ENCODE results near the gene BAIAP2. TPM values are rescaled to one million over a fixed set of nuclear protein-coding genes. Genes with fewer than 3 reads are reported as not detected.

Gene BAIAP2
- total RNA-seq, 6 donors from 2014 or later: 90.7 to 231 (median 123) TPM

- 78 to 85% methylated on average over 11 of the region's 11 CpGs for WGBS, 2 donors
- peaks cover 0 to 16% (median 10%) of the 10 kb centered on the region in 4 donors for H3K27me3 ChIP-seq
- ATAC-seq (ENCODE audit: low FRiP score in 2 of 2): no peak
These were observed 26.8 kb upstream of the BAIAP2 start for GRCh38 chr17:81008140-81008539.

DNA sequence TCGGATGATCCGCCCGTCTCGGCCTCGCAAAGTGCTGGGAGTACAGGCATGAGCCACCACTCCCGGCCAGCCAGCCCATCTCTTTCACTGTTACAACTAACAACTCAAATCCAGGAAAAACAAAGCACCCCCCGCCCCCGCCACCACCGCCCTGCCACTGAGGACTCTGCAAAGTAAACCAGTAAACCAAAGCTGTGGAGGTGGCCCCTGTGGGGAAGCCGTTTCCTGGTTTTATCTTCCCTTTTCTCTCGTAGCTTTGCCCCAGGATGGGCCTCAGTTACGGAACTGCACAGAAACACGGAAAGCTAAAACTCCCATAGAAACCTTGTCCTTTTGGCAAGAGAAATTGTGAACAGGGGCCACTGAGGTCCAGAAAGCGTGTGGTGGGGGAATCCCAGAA lies 25.8 kb upstream of the BAIAP2 start:
- Histone ChIP-seq H3K4me1 (peaks cover 4 to 7% (median 7%) of the 10 kb centered on the region in 4 donors), H3K27me3 (peaks cover 0 to 10% (median 4%) of the 10 kb centered on the region in 4 donors), H3K9me3 (peaks cover 0 to 7% (median 0%) of the 10 kb centered on the region in 4 donors), H3K27ac (no peak overlapping the region), H3K4me3 (no peak overlapping the region), H3K36me3 (no peaks in the 10 kb centered on the region)
- DNase-seq: no peak
- peak in 1 of 2 donors; percentile 26 for ATAC-seq (ENCODE audit: low FRiP score in 2 of 2)
- WGBS, 2 donors: 77 to 86% methylated on average over 13 to 14 of the region's 14 CpGs
- TF ChIP-seq POLR2AphosphoS5 (IDR thresholded peaks at IDR 0.05) (no peak), POLR2A (IDR thresholded peaks at IDR 0.05) (no peak), EP300 (IDR thresholded peaks at IDR 0.05) (no peak)
- TF ChIP-seq, protein P1, sequence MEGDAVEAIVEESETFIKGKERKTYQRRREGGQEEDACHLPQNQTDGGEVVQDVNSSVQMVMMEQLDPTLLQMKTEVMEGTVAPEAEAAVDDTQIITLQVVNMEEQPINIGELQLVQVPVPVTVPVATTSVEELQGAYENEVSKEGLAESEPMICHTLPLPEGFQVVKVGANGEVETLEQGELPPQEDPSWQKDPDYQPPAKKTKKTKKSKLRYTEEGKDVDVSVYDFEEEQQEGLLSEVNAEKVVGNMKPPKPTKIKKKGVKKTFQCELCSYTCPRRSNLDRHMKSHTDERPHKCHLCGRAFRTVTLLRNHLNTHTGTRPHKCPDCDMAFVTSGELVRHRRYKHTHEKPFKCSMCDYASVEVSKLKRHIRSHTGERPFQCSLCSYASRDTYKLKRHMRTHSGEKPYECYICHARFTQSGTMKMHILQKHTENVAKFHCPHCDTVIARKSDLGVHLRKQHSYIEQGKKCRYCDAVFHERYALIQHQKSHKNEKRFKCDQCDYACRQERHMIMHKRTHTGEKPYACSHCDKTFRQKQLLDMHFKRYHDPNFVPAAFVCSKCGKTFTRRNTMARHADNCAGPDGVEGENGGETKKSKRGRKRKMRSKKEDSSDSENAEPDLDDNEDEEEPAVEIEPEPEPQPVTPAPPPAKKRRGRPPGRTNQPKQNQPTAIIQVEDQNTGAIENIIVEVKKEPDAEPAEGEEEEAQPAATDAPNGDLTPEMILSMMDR (IDR thresholded peaks at IDR 0.05): no peak

More at GRCh38 chr17:81008140-81008539, 26.8 kb upstream of the BAIAP2 start:
- H3K36me3 ChIP-seq: no peaks in the 10 kb centered on the region
- H3K27ac ChIP-seq: no peak overlapping the region
- peaks cover 0 to 7% (median 0%) of the 10 kb centered on the region in 4 donors for H3K9me3 ChIP-seq
- peaks cover 12 to 17% (median 13%) of the 10 kb centered on the region in 4 donors for H3K4me1 ChIP-seq
- DNase-seq: no peak
- no peak overlapping the region for H3K4me3 ChIP-seq
- TF ChIP-seq POLR2A (IDR thresholded peaks at IDR 0.05) (no peak), EP300 (IDR thresholded peaks at IDR 0.05) (no peak), POLR2AphosphoS5 (IDR thresholded peaks at IDR 0.05) (no peak)
- TF ChIP-seq, protein P1 (IDR thresholded peaks at IDR 0.05): no peak

DNA sequence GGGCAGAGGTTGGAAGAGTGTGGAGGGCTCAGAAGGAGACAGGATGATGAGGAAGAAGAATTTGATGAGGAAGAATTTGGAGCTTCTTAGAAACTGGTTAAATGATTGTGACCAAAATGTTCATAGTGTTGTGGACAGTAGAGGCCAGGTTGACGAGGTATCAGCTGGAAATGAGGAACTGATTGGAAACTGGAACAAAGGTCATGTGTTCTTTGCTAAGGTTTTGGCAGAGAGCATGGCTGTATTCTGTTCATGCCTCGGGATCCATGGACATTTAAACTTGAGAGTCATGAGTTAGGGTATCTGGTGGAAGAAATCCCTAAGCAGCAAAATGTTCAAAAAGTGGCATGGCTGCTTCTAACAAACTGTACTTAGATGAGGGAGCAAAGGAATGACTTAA lies 24.0 kb upstream of the BAIAP2 start:
- H3K9me3 ChIP-seq: peaks cover 0 to 7% (median 0%) of the 10 kb centered on the region in 4 donors
- 83 to 94% methylated on average over 2 of the region's 2 CpGs for WGBS, 2 donors
- ATAC-seq (ENCODE audit: low FRiP score in 2 of 2): no peak
- H3K27me3 ChIP-seq: no peaks in the 10 kb centered on the region
- H3K4me1 ChIP-seq: no peaks in the 10 kb centered on the region
- no peak for DNase-seq
- H3K27ac ChIP-seq: no peak overlapping the region
- no peaks in the 10 kb centered on the region for H3K36me3 ChIP-seq
- TF ChIP-seq, protein P1 (IDR thresholded peaks at IDR 0.05): no peak
- TF ChIP-seq POLR2AphosphoS5 (IDR thresholded peaks at IDR 0.05) (no peak), EP300 (IDR thresholded peaks at IDR 0.05) (no peak), POLR2A (IDR thresholded peaks at IDR 0.05) (no peak)
- H3K4me3 ChIP-seq: no peak overlapping the region

DNA sequence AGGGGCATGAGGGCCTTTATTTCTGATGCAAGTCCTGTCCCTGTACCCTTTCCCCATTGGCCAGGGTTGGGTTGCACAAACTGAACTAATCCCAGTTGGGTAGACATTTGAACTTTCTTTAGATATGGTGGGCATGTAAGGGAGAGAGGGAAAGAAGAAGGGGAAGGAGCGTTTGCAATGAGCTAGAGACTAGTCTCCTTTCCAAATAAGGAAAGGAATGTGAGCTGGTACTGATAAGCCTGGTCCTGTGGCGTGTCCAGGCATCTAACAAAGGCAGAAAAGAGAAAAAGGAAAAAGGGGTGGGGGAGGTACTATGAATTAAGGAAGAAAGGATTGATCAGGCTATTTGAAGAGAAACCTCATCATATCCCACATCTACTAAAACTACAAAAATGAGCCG lies 23.0 kb upstream of the BAIAP2 start:
- WGBS, 2 donors: 70 to 85% methylated on average over 3 of the region's 3 CpGs
- ATAC-seq (ENCODE audit: low FRiP score in 2 of 2): no peak
- Histone ChIP-seq H3K4me1 (no peaks in the 10 kb centered on the region), H3K9me3 (peaks cover 0 to 7% (median 0%) of the 10 kb centered on the region in 4 donors), H3K4me3 (no peak overlapping the region), H3K27ac (no peak overlapping the region), H3K36me3 (no peaks in the 10 kb centered on the region), H3K27me3 (no peaks in the 10 kb centered on the region)
- DNase-seq: no peak
- TF ChIP-seq, protein P1 (IDR thresholded peaks at IDR 0.05): no peak
- TF ChIP-seq POLR2A (IDR thresholded peaks at IDR 0.05): no peak
- TF ChIP-seq EP300 (IDR thresholded peaks at IDR 0.05): no peak
- no peak for TF ChIP-seq POLR2AphosphoS5 (IDR thresholded peaks at IDR 0.05)
